Daoy (cell line): Measurements from ENCODE around the gene MBD3. TPM values are rescaled to one million over a fixed set of nuclear protein-coding genes. Genes with fewer than 3 reads are reported as not detected.
"Not testable (repeated sequence)": the region's sequence is repeated elsewhere in the genome, so short reads cannot be mapped to it uniquely, and the experiment has no call there.

Source experiments
- DNase-seq: peaks from one replicate; pipeline ENCODE4 v3.0.0-alpha.2; 2015; ENCODE audit warnings: low read depth
- total RNA-seq: library from RNA; depleted of rRNA; stranded (reverse); fragments of >200 nt; shearing (Covaris generic); gene quantifications from 2 replicates; pipeline ENCODE4 v1.2.3, GENCODE V29; 2014; rRNA removed

MBD3 gene, protein sequence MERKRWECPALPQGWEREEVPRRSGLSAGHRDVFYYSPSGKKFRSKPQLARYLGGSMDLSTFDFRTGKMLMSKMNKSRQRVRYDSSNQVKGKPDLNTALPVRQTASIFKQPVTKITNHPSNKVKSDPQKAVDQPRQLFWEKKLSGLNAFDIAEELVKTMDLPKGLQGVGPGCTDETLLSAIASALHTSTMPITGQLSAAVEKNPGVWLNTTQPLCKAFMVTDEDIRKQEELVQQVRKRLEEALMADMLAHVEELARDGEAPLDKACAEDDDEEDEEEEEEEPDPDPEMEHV
- total RNA-seq, result 115 and 130 TPM in 2 replicates

DNA sequence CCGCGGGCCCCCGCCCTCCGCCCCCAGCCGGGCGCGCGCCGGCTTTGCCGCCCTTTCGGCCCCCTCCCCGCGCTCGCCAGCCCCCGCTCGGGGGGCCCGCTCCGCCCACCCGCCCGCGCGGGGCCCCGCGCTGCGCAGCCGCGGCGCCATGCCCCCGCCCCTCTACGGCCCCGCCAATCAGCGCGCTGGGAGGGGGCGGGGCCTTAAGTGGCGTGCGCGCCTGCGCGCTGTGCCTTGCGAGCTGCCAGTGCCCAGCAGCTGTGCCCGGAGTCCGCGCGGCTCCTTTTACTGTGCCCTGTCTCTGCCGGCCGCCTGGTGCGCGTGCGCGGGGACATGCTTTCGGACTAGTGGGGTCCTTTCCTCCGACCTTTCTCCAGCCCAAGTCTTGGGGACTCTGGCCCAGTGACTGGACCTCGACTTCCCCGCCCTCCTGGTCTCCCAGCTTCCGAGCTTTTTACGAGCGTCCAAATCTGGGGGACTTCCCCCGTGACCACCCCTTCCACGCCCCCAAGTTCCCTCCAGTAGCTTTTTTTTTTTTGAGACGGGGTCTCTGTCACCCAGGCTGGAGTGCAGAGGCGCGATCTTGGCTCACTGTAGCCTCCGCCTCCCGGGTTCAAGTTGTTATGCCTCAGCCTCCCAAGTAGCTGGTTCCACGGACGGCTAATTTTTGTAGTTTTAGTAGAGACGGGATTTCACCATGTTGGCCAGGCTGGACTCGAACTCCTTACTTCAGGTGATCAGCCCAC, at the start of gene MBD3:
TSS of gene MBD3 (minus strand) at position 111 of the 746 bp plus-strand sequence. CDS start 234 bp downstream, outside the sequence.
- DNase-seq, result peak; percentile 97

DNA sequence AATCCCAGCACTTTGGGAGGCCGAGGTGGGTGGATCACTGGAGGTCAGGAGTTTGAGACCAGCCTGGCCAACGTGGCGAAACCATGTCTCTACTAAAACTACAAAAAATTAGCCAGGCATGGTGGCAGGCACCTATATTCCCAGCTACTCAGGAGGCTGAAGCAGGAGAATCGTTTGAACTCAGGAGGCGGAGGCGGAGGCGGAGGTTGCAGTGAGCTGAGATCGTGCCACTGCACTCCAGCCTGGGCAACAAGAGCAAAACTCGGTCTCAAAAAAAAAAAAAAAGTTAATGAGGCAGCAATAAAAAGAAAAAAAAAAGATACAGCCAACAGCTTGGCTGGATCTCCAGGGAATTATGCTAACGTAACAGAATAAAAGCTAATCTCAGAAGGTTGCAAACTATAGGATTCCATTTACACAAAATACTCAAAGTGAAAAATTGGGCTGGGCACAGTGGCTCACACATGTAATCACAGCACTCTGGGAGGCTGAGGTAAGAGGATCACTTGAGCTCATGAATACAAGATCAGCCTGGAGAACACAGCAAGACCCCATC, 48.3 kb upstream of the MBD3 start:
- not testable (repeated sequence) for DNase-seq

DNA sequence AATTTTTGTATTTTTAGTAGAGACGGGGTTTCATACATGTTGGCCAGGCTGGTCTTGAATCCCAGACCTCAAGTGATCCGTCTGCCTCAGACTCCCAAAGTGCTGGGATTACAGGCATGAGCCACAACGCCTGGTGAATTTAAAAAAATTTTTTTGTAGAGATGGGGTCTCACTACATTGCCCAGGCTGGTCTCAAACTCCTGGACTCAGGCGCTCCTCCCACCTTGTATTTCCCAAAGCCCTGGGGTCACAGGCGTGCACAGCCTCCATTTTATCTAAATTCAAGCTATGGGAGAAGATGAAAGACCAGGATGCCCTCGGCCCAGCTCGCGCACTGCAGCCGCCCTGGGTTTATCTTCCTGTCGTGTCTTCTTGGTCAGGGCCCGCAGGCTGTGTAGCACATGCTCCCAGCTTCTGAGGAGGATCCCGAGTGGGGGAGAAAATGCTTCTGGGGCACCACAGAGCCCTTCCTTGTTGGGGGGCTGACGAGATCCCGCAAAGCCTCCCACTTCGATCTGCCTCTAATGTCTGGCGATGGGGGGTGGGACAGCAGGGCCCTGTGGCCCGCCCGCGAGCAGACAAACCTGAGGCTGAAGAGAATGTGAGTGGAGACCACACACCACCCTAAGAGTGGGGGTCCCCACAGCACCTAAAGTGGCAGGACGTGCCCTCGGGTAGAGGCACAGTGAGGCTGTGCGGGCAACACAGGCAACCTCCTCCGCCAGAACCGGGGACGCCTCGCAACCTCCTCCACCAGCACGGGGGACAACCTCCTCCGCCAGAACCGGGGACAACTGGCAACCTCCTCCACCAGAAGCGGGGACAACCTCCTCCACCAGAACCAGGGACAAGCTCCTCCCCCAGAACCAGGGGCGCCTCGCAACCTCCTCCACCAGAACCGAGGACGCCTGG, 43.9 kb upstream of the MBD3 start:
- no peak for DNase-seq

DNA sequence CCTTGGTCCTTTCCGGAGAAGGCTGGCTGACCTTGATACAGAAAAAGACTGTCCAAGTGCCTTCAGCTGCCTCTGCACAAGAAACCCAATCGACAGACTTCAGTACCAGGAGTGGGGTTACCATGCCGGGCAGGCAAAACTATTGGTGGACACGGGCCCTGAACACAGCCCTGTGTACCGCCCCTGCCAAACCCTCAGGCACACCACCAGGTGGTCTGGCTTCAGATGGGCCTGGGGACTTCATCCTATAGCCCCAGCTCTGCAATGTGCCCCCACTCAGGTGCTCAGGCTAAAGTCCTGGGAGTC, 42.2 kb upstream of the MBD3 start:
- DNase-seq, result no peak

DNA sequence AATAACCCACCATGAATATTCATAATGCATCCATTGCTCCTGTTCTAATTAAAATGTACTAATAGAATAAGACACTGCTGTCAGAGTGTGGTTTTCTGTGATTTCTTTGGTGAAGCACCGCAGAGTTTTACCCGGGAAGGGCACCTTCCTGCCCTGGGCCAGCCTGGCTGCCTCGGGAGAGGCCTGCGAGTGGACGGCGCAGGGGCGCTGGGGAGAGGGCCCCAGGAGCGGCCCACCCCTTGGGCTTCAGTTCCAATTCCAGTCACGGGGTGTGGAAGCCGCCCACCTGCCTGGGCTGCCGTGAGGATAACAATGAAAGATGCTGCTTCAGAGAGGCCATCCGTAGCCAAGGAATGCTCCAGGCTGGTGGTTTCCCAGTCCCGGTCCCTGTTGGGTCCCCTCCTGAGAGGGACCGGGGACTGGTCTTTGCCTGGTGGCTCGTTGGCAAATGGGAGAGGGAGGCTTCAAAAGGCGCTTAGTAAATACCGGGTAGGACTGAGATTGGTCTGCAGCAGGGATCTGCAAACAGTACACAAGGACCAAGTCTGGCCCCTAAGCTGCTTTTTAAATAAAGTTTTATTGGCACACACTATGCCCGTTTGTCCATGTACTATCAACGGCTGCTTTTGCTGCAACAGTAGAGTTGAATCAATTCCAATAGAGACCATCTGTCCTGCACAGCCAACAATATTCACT, 41.7 kb upstream of the MBD3 start:
- no peak for DNase-seq

DNA sequence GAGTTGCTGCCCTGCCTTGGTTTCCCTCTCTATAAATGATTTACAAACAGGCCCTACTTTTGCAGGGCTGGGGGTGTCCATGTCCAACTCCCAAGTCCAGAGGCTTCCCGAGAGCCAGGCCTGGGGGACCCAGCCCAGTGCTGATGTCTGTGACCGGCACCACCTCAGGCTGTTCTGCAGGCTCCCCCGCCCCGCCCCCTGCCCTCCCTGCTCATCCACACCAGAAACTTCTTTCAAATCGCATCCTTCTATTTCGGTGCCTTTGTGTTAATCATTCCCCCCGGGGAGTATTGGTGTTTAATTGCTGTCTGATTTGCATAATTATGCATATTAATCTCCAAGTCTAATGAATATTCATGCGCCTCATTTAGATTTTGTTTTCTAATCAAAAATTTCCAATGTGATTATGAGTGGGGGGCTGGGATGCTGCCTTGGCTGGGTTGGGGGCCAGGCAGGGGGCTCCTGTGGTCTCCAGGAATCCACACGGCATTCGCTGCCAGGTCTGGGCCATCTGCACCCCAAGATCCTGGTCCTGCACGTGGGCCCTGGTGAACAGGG, 40.7 kb upstream of the MBD3 start:
- no peak for DNase-seq

DNA sequence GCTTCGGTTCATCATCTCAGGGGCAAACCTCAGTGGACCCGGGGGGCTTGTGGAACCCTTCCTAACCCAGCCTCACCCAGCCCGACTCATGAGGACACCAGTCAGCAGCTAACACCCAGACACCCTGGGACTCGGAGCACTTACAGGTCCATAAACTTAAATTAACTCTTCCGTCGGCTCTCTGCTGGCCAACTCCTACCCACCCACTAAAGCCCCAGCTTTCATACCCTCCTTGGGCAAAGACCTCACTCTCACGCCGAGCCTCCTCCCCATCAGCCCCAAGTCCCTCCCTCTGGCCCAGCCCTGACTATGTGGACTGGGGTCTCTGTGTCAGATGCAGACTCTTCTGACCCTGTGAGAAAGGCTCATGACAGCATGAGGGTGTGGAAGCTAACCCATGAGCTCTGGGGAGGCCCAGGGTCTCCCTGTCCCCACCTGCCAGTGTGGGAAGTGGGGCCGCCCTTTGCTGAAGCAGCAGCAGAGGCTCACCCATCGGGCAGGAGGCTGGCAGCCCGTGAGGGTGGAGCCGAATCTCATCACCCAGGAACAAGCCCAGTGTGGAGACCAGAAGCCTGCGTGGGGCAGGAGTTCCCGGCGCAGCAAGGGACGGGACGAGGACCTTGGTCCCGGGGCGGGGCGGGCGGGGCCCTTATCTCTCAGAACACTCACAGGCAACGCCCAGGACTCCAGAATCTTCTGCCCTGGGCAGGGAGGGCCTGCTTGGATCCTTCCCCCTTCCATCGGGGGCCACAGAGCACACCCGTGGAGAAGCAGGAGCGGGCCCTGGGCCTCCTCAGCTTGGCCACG, 40.0 kb upstream of the MBD3 start:
- DNase-seq, result no peak

DNA sequence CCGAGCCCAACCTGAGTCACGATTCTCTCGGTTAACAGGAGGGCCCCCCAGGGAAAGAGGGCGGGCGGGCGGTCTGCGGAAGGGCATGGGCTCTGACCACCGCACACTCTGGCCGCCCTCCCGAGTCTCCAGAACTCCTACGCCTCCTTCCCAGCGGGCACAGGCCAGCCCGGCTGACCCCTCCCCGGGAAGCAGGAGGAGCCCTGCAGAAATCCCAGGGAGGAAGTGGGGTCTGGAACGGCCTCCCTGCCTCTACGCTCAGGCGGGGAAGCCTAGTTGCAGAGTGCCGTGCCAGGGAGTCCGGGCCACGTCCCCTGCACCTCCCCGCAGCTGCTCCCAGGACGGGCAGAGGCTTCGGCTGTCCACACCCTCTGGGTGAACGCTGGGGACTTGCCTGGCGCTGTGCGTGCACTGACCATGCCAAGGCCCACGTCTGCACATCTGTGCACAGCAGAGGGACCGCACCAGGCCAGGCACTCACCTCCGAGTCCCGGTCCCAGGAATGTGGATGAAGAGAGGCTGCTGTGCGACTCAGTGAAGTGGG, 39.0 kb upstream of the MBD3 start:
- DNase-seq, result no peak

DNA sequence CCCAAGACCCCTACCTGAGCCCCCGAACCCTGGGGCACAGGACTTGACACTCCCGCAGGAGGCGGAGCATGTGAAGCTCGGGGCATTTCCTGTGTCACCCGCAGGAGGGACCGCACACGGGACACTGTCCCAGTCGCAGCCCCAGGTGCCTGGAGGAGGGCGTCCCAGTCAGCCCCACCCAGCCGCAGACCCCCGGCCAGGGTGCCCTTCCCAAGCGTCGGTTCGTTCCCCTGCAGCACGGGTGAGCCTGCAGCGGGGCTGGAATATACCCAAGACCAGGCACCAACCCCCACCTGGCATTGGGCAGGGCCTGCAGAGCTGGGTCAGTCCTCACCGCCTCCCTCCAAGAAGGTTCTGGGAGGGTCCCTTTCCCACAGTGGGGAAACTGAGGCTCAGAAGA, 38.1 kb upstream of the MBD3 start:
- DNase-seq, result no peak

DNA sequence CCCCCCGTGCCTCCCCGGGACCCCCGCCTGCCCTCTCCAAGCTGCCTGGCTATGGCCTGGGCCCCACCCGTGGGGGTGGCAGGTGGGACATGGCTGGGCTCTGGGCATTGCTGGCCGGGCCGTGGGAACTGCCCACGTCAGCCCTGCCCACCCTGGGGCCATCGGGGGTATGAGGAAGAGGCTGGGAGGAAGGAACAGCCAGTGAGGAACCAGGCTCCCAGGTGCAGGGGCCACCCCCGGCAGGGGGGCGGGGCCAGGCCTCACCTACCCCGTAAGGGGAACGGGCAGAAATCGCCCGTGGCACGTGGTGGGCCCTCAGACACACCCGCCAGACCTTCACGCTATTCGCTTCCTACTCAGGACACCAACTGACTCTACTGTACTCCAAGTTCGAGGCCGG, 37.3 kb upstream of the MBD3 start:
- DNase-seq, result no peak

DNA sequence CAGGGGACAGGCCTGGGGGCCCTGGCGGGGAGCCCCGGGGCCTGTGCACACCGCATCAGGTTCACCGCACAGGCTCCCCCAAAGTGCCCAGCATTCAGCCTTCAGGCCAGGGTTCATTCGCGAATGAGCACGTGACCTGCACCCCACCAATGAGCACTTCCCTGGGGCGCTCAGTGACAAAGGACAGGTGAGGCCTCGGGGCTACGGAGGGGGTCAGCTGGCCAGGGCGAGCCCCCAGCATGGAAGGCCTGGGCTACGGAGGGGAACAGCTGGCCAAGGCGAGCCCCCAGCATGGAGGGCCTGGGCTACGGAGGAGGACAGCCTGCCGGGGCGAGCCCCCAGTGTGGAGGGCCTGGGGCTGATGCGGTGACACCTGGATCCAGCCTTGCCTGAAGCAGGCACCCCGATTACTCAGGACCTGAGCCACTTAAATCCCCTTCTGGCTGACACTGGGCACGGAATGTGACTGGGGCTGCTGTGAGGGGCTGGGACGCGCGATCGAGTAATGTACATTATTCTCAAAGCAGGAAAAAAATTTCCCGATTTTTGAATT, 36.7 kb upstream of the MBD3 start:
- DNase-seq, result no peak

DNA sequence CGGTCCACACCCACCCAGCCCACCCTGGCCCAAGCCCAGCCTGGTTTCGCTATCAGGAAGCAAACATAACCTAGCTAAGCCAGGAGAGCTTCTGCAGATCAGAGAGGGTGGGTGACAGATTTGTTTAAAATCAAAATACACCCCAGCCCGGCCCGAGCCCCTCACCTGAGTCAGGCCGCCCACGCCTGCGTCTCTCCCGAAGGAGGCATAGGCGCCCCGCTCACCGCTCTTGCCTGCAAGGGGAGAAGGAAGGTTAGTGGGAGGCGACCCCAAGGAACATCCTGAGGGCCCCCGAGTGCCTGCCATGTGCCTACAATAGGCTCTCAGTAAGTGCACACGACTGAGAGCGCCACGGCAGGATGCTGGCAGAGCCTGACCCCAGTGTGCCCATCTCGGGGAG, 34.5 kb upstream of the MBD3 start:
- no peak for DNase-seq

DNA sequence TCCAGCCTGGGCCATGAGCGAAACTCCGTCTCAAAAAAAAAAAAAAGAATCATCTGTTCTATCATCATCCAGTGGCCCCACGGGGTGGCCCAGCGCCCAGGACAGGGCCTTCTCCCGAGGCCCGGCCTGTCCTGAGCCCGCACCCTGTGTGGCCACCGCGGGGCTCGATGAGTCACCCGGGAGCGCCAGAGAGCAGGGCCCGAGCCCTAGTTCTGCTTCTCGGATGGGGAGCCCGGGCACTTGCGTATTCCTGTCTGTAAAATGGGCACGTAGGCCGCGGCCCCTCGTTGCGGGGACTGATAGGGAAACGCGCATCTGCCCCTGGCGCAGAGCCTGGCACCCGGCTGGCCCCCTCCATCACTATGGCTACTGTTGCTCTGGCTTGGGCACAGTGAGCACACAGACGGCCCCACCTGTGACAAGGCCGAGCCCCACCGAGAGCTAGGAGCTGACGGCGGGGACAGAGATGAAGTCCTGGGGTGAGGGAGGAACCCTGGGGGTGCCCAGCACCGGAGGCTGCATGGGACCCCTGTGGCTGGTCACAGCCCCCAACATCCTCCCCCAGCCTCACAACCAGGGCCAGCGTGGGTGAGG, 33.8 kb upstream of the MBD3 start:
- DNase-seq, result no peak

DNA sequence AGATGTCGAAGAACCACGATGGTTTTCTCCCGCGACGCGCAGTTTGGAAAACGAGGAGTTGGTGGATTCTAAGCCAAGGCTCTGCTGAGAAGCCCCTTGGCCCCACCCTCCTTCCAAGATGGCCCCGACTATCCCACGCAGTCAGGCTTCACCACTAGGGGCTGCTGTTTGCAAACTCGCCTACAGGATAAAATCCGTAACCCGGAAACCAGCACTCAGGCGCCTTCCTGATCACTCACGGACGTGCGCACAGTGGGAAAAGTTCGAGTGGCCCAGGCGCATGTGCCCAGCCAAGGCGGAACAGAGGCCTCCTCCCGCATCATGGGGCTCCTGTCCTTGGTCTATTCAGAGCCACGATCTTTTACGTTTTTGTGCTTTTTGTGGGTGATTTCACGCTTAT, 31.8 kb upstream of the MBD3 start:
- DNase-seq, result peak; percentile 52

DNA sequence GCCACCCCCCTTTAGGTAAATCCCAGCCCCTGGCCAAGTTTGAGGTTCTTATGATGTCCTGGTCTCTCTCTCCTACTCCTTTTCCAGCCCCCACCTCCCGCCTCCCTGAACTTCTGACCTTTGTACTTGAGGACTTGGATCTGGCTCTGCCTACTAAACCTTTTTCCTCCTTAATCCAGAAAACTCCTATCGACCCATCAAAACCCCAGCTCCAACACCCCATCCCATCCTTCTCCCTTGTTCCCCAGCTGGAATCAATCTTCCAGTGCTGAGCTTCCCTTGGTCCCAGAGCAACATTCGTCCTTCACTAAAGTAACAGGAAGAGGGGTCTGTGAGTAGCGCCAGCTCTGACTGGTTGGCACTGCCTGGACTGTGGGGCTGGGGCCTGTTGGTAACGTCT, 29.9 kb upstream of the MBD3 start:
- no peak for DNase-seq

DNA sequence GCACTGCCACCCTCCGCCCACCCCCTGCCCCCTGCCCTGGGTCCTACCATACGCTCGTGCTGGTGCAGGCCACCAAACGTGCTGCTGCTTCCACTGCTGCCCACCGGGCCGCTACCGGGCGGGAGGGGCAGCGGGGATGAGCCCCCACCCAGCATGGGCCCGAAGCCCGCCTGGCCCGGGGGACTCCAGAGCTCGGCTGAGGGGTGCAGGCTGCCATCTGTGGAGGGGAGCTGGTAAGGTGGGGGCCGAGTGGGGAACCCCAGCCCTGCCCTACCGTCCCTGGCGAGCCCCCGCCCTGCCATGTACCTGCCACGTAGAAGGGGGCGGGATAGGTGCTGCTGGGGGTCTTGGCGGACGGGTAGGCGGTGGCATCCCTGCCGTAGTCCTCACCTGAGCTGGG, 29.3 kb upstream of the MBD3 start:
- DNase-seq, result no peak

DNA sequence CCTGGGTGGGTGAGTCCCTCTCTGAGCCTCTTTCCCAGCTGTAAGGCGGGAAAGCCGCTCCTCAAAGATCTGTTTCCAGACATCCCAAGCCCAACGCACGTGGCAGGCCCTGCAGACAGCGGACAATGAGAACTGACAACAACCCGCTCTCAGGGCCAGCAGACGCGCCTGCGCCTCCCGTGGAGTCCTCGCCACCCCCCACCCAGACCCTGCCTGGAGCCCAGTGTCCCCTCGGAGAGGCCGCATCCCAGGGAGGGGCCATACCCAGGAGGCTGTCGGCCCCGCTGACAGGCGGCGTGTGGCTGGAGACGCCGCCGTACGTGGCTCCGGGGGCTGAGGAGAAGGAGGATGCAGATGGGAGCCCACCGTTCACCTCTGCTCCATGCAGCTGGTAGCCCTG, 28.9 kb upstream of the MBD3 start:
- DNase-seq, result no peak

DNA sequence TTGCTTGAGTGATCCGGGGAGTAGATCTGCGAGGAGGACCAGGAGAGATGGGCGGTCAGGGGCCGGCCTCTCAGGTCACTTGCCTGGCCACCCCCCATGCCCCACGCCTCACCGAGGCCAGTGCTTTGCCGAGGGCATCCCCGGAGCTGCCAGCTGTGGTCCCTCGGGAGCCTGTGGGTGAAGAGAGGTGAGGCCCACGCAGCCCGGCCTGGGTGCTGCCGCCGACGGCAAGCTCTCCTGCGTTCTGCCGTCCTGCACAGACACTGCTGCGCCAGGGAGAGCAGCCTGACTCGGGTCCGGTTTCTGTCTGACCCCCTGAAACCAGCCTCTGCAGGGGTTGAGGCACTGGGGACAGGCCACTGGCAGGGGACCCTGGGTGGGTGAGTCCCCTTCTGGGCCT, 28.4 kb upstream of the MBD3 start:
- no peak for DNase-seq

DNA sequence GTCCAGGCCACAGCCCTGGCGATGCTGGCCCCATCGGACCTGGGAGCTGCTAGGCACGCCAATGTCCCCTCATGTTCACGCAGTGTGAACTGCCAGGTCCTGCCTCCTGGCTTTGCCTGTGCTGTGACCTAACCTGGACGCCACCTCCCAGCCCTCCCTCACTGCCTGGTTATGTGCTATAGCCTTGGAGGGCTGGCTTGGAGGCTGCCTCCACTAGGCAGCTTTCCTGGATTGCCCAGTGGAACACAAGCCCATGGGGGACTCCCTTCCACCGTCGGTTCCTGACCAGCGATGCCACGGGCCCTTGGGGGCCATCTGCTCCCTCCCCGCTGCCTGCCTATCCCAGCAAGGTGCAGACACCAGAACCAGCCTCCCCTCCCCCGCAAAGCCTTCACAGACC, 27.8 kb upstream of the MBD3 start:
- DNase-seq, result no peak
